ENCODE data around the gene MEX3B.

Gene MEX3B

GRCh38 chr15:82056958-82057823 lies 11.4 kb upstream of the MEX3B start:
- ATAC-seq (ENCODE audit: low read depth) (no peak), DNase-seq (ENCODE audit: low spot score) (no peak)
- TF ChIP-seq CTCF (IDR thresholded peaks at IDR 0.05; ENCODE audit: poor library complexity, severe bottlenecking): no peak
- Histone ChIP-seq H3K27me3 (ENCODE audit: insufficient read depth, poor library complexity, severe bottlenecking) (peaks cover 56% of the 10 kb centered on the region), H3K36me3 (ENCODE audit: low read depth) (no peaks in the 10 kb centered on the region), H3K27ac (ENCODE audit: poor library complexity, severe bottlenecking) (no peak overlapping the region), H3K9me3 (ENCODE audit: severe bottlenecking) (no peaks in the 10 kb centered on the region), H3K4me3 (ENCODE audit: severe bottlenecking) (no peak overlapping the region), H3K4me1 (ENCODE audit: insufficient read depth, poor library complexity, severe bottlenecking) (no peaks in the 10 kb centered on the region)

GRCh38 chr15:82052751-82053150 lies 6.9 kb upstream of the MEX3B start:
- DNase-seq (ENCODE audit: low spot score): no peak
- Histone ChIP-seq H3K9me3 (ENCODE audit: severe bottlenecking) (no peaks in the 10 kb centered on the region), H3K27ac (ENCODE audit: poor library complexity, severe bottlenecking) (no peak overlapping the region), H3K4me1 (ENCODE audit: insufficient read depth, poor library complexity, severe bottlenecking) (no peaks in the 10 kb centered on the region), H3K36me3 (ENCODE audit: low read depth) (no peaks in the 10 kb centered on the region), H3K4me3 (ENCODE audit: severe bottlenecking) (no peak overlapping the region), H3K27me3 (ENCODE audit: insufficient read depth, poor library complexity, severe bottlenecking) (peaks cover 49% of the 10 kb centered on the region)
- ATAC-seq (ENCODE audit: low read depth): no peak
- no peak for TF ChIP-seq CTCF (IDR thresholded peaks at IDR 0.05; ENCODE audit: poor library complexity, severe bottlenecking)

- DNase-seq (ENCODE audit: low spot score) (no peak), ATAC-seq (ENCODE audit: low read depth) (no peak)
- no peaks in the 10 kb centered on the region for H3K9me3 ChIP-seq (ENCODE audit: severe bottlenecking)
- H3K36me3 ChIP-seq (ENCODE audit: low read depth): no peaks in the 10 kb centered on the region
- H3K4me1 ChIP-seq (ENCODE audit: insufficient read depth, poor library complexity, severe bottlenecking): no peaks in the 10 kb centered on the region
- no peak overlapping the region for H3K4me3 ChIP-seq (ENCODE audit: severe bottlenecking)
- no peak for TF ChIP-seq CTCF (IDR thresholded peaks at IDR 0.05; ENCODE audit: poor library complexity, severe bottlenecking)
- H3K27ac ChIP-seq (ENCODE audit: poor library complexity, severe bottlenecking): no peak overlapping the region
- peaks cover 43% of the 10 kb centered on the region for H3K27me3 ChIP-seq (ENCODE audit: insufficient read depth, poor library complexity, severe bottlenecking)
Measured at GRCh38 chr15:82051664-82052063, 5.8 kb upstream of the MEX3B start.

GRCh38 chr15:82048811-82049210 lies 3.0 kb upstream of the MEX3B start:
- no peak for ATAC-seq (ENCODE audit: low read depth)
- H3K27me3 ChIP-seq (ENCODE audit: insufficient read depth, poor library complexity, severe bottlenecking): peaks cover 36% of the 10 kb centered on the region

More at GRCh38 chr15:82048811-82049210, 3.0 kb upstream of the MEX3B start:
- Histone ChIP-seq H3K4me1 (ENCODE audit: insufficient read depth, poor library complexity, severe bottlenecking) (no peaks in the 10 kb centered on the region), H3K4me3 (ENCODE audit: severe bottlenecking) (no peak overlapping the region), H3K27ac (ENCODE audit: poor library complexity, severe bottlenecking) (no peak overlapping the region), H3K36me3 (ENCODE audit: low read depth) (no peaks in the 10 kb centered on the region), H3K9me3 (ENCODE audit: severe bottlenecking) (no peaks in the 10 kb centered on the region)
- no peak for TF ChIP-seq CTCF (IDR thresholded peaks at IDR 0.05; ENCODE audit: poor library complexity, severe bottlenecking)
- DNase-seq (ENCODE audit: low spot score): peak; percentile 19

Data from RWPE2 (cell line).